HepG2 (cell line): Measurements from ENCODE around the gene TTLL10. TPM values are rescaled to one million over a fixed set of nuclear protein-coding genes. Genes with fewer than 3 reads are reported as not detected.

Experiments
- ATAC-seq: fragments of 200-7000 bp; cut with Tn5 transposase; 3 replicates; pipeline ENCODE4 v1.9.1; 2020; ENCODE audit warnings: mild to moderate bottlenecking, moderate library complexity
- BruUV-seq: library from RNA; stranded (reverse); fragments of 400-500 nt; replicated peaks from 2 replicates; lab custom pipeline; 2021; lab: Mats Ljungman, UMichigan
- CTCF ChIA-PET: fragments of 300-600 bp; formaldehyde crosslinking; extraction: SDS; loops from one replicate; lab custom pipeline; 2021; ENCODE audit warnings: low total read pairs, inconsistent platforms, low intra/inter-chr PET ratio; lab: Yijun Ruan, JAX
- POLR2A ChIA-PET: fragments of 350-600 bp; sonication (Branson Sonifier 250); formaldehyde crosslinking; loops from one replicate; lab custom pipeline; 2020; ENCODE audit warnings: antibody characterized with exemption, inconsistent platforms; lab: Yijun Ruan, JAX
- DNase-seq: peaks from one replicate; pipeline ENCODE4 v3.0.0-alpha.2; 2015; ENCODE audit warnings: low spot score
- FAIRE-seq: peaks from 3 replicates; lab custom pipeline; 2011; peaks lifted over from hg19 to GRCh38; lab: Jason Lieb, UNC
- H2AFZ ChIP-seq: one replicate; pipeline ENCODE4 v1.6.1; 2011; ENCODE audit warnings: low read length, inconsistent platforms
- H3K27ac ChIP-seq: fragments of 300-600 bp; 3 replicates; pipeline ENCODE4 v1.8.0; 2011; ENCODE audit warnings: mixed run types, mild to moderate bottlenecking, mixed read lengths, low read length, inconsistent platforms; ENCODE audit not compliant: insufficient read depth; ENCODE audit errors: extremely low read length
- H3K27me3 ChIP-seq, 2 experiments: fragments of 200-600 bp in 1 of 2; 2 replicates in 1 of 2; 3 replicates in 1 of 2; pipeline versions ENCODE4 v1.6.0 to v1.8.0; 2011; ENCODE audit warnings: low read length in 2 of 2, mild to moderate bottlenecking in 2 of 2, moderate library complexity in 2 of 2, inconsistent platforms in 1 of 2; ENCODE audit not compliant: insufficient read depth in 2 of 2, control insufficient read depth in 1 of 2
- H3K36me3 ChIP-seq, 2 experiments: fragments of 200-600 bp in 1 of 2; replicated peaks in 1 of 2; 2 replicates in 1 of 2; 3 replicates in 1 of 2; pipeline versions ENCODE4 v1.5.1 to v1.8.0; 2011; ENCODE audit warnings: low read length in 2 of 2, inconsistent platforms in 1 of 2; ENCODE audit not compliant: insufficient read depth in 2 of 2, control insufficient read depth in 1 of 2
- H3K4me1 ChIP-seq: 2 replicates; pipeline ENCODE4 v1.5.1; 2012; ENCODE audit warnings: low read length, inconsistent platforms; ENCODE audit not compliant: insufficient read depth
- H3K4me2 ChIP-seq: 2 replicates; pipeline ENCODE4 v1.6.0; 2011; ENCODE audit warnings: low read depth, low read length, inconsistent platforms
- H3K4me3 ChIP-seq, 3 experiments: fragments of 200-600 bp in 1 of 3; sonication (generic), shearing (Covaris generic) in 1 of 3; replicated peaks in 1 of 3; 2 replicates each; pipeline ENCODE4 v1.5.1; 2011 to 2016; ENCODE audit warnings: low read length in 3 of 3, inconsistent platforms in 2 of 3, low read depth in 2 of 3, mild to moderate bottlenecking in 2 of 3, control low read depth in 1 of 3, mixed read lengths in 1 of 3; ENCODE audit not compliant: insufficient read depth in 1 of 3
- H3K79me2 ChIP-seq: one replicate; pipeline ENCODE4 v1.6.1; 2011; ENCODE audit warnings: low read length, inconsistent platforms; ENCODE audit not compliant: insufficient read depth
- H3K9ac ChIP-seq: 2 replicates; pipeline ENCODE4 v1.6.0; 2011; ENCODE audit warnings: mild to moderate bottlenecking, low read depth, low read length, inconsistent platforms; ENCODE audit not compliant: insufficient read depth
- H3K9me3 ChIP-seq: 2 replicates; pipeline ENCODE4 v1.5.1; 2012; ENCODE audit warnings: mild to moderate bottlenecking, low read length
- H4K20me1 ChIP-seq: 2 replicates; pipeline ENCODE4 v1.6.0; 2011; ENCODE audit warnings: inconsistent platforms, mild to moderate bottlenecking, low read length, moderate library complexity; ENCODE audit not compliant: insufficient read depth
- ARID2 ChIP-seq: sonication (generic); formaldehyde crosslinking; IDR thresholded peaks from 2 replicates; pipeline ENCODE4 v1.8.1; 2022; ENCODE audit warnings: mild to moderate bottlenecking, missing genetic modification reagents, borderline replicate concordance
- CEBPB ChIP-seq: IDR thresholded peaks from 2 replicates; pipeline ENCODE4 v1.6.1; 2011; ENCODE audit warnings: low read depth, low read length, improper control_type of control experiment, borderline replicate concordance
- HNRNPK ChIP-seq: fragments of 200-400 bp; formaldehyde crosslinking; IDR thresholded peaks from 2 replicates; pipeline ENCODE4 v1.6.1; 2018; ENCODE audit warnings: low read length, low read depth, moderate library complexity, mild to moderate bottlenecking; ENCODE audit not compliant: poor library complexity, severe bottlenecking
- KLF15 ChIP-seq: sonication (generic); formaldehyde crosslinking; IDR thresholded peaks from 2 replicates; pipeline ENCODE4 v1.8.1; 2023; ENCODE audit warnings: borderline replicate concordance, mild to moderate bottlenecking, inconsistent platforms, missing genetic modification reagents, mixed read lengths
- MYC ChIP-seq: sonication (generic); formaldehyde crosslinking; IDR thresholded peaks from 2 replicates; pipeline ENCODE4 v1.9.0; 2021; ENCODE audit warnings: missing genetic modification reagents, borderline replicate concordance
- NONO ChIP-seq, 2 experiments: fragments of 450-650 bp in 1 of 2; sonication (generic) in 1 of 2; formaldehyde crosslinking in 1 of 2; IDR thresholded peaks in 1 of 2; conservative IDR thresholded peaks in 1 of 2; 2 replicates each; pipeline versions ENCODE4 v1.6.1 to v1.8.0; 2017 to 2022; ENCODE audit warnings: mild to moderate bottlenecking in 1 of 2, missing genetic modification reagents in 1 of 2, moderate library complexity in 1 of 2
- TBX3 ChIP-seq: fragments of 450-650 bp; IDR thresholded peaks from 2 replicates; pipeline ENCODE4 v1.6.1; 2017; ENCODE audit warnings: antibody characterized with exemption, mild to moderate bottlenecking, inconsistent platforms, borderline replicate concordance
- ZMYM3 ChIP-seq: sonication (generic); formaldehyde crosslinking; IDR thresholded peaks from 2 replicates; pipeline ENCODE4 v1.5.1; 2020; ENCODE audit warnings: mild to moderate bottlenecking, missing genetic modification reagents
- ZNF296 ChIP-seq: sonication (generic); formaldehyde crosslinking; conservative IDR thresholded peaks from 2 replicates; pipeline ENCODE4 v1.5.0; 2020; ENCODE audit warnings: mild to moderate bottlenecking, missing genetic modification reagents
- ZNF543 ChIP-seq: sonication (generic); formaldehyde crosslinking; IDR thresholded peaks from 2 replicates; pipeline ENCODE4 v1.4.0; 2020; ENCODE audit warnings: mild to moderate bottlenecking, missing genetic modification reagents
- ZNF557 ChIP-seq: sonication (generic); formaldehyde crosslinking; IDR thresholded peaks from 2 replicates; pipeline ENCODE4 v1.4.0; 2020; ENCODE audit warnings: missing genetic modification reagents
- ZNF709 ChIP-seq: sonication (generic); formaldehyde crosslinking; IDR thresholded peaks from 2 replicates; pipeline ENCODE4 v1.5.0; 2020; ENCODE audit warnings: mild to moderate bottlenecking, missing genetic modification reagents
- ZNF766 ChIP-seq: sonication (generic); formaldehyde crosslinking; IDR thresholded peaks from 2 replicates; pipeline ENCODE4 v1.5.0; 2020; ENCODE audit warnings: missing genetic modification reagents, borderline replicate concordance
- ZSCAN5A ChIP-seq: sonication (generic); formaldehyde crosslinking; IDR thresholded peaks from 2 replicates; pipeline ENCODE4 v1.8.0; 2022; ENCODE audit warnings: mild to moderate bottlenecking, missing genetic modification reagents, borderline replicate concordance
- WGBS: methylation state at CpG from one replicate; pipeline ENCODE4 v1.1.6; 2017; ENCODE audit warnings: low lambda C conversion rate; 5-methylcytosine and 5-hydroxymethylcytosine counted together
- in situ Hi-C: cut with HindIII; loops from 2 replicates; pipeline ENCODE4 v1.10.0; 2017; ENCODE audit warnings: low pct_unique_long_range_greater_than_20kb; ENCODE audit not compliant: extremely low pct_ligation_motif_present
- intact Hi-C: fragments of 100-400 bp; cut with micrococcal nuclease; formaldehyde crosslinking; loops from one replicate; pipeline ENCODE4 v1.10.0; 2022; ENCODE audit not compliant: unreplicated experiment
- polyA plus RNA-seq, 8 experiments: library from polyadenylated mRNA; depleted of rRNA in 3 of 8; stranded (reverse) in 7 of 8; unstranded in 1 of 8; fragments of >200 nt; fragmentation: Illumina TruSeq in 4 of 8; extraction: Trizol in 4 of 8; gene quantifications; 2 replicates each; pipeline versions ENCODE4 v1.2.1 to v1.2.3, GENCODE V29; 2011 to 2016; ENCODE audit warnings: low read depth in 4 of 8, missing spikeins in 1 of 8, mixed read lengths in 1 of 8; ENCODE audit not compliant: insufficient read depth in 1 of 8
- total RNA-seq, 5 experiments: library from RNA; depleted of rRNA; stranded (reverse); fragments of >200 nt; fragmentation: Illumina TruSeq; extraction: Trizol; gene quantifications; 2 replicates each; pipeline ENCODE4 v1.2.3, GENCODE V29; 2016; ENCODE audit warnings: low read depth in 1 of 5

The TTLL10 gene
- total and polyA plus RNA-seq, 2 of the 13 experiments (the other 11 are each of a cell fraction or from before 2014, with no cell fraction given): not detected

DNA sequence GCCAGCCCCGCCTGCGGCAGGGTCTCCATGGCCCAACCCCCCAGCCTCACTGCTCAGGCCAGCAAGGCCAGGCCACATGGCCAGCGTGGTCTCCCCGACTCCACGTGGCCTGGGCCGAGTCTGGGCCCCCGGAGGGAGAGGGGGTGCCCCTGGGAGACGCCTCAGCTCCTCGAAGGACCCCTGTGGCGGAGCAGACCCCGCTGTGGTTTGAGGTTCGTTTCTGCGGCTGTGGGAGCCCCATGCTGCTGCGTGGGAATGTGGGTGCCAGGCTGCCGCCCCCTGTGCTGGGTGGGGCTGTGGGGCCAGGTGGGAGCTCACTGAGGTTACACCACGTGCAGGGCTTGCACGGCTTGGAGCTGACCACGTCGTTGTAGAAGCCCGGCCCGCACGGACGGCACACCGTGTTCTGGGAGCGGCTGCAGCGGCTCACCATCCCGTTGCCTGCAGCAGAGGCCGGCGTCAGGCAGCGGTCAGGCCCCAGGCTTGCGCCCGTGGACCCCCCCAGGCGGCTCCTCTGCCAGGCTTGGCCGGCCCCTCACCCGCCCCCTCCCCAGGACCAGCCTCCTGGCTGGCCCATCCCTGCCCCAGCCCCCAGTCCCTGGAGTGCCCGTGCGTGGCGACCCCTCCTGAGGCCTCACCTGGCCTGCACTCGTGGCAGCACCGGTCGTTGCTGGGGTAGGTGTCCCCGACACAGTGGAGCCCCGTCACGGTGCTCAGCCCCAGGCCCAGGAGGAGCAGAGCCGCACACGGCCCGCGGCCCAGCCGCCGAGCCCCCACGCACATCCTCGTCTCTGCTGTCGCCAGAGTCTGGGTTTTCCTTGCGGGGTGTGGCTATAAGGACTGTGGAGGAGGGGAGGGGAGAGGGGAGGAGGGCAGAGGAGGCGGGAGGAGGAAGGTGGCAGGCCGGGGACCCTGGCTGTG is 39.9 kb downstream of the TTLL10 start, which contains the start of gene TNFRSF4:
Gene TNFRSF4, minus strand, starts transcription at position 809 of the 921 bp plus-strand sequence. Its CDS starts 26 bp downstream, at position 783.
- Histone ChIP-seq H3K36me3 (peaks cover 6 to 17% of the 10 kb centered on the region in 2 experiments; a peak in 3 of 5 replicates), H3K4me2 (no peak within 1 kb of the TSS), H3K4me3 (no peak within 1 kb of the TSS), H2AFZ (no peak within 1 kb of the TSS), H3K4me1 (no peaks in the 10 kb centered on the region), H3K27ac (no peak within 1 kb of the TSS), H3K9me3 (no peaks in the 10 kb centered on the region), H4K20me1 (no peaks in the 10 kb centered on the region), H3K79me2 (no peaks in the 10 kb centered on the region), H3K27me3 (peaks cover 5 to 43% of the 10 kb centered on the region in 2 experiments; a peak in 3 of 5 replicates), H3K9ac (no peak within 1 kb of the TSS)
- FAIRE-seq (no peak), DNase-seq (no peak), ATAC-seq (peak; percentile 43)
- intact Hi-C loops (no loop called here), in situ Hi-C loops (no loop called here)
- ChIA-PET POLR2A (no interaction called here), CTCF (no interaction called here)
- BruUV-seq: no TSS peak
- peak; percentile 27; the same call in 1 of the 2 replicates for TF ChIP-seq MYC (CRISPR knock-in tag)
- peak; percentile 50 for TF ChIP-seq HNRNPK
- no peak for TF ChIP-seq ZNF296 (CRISPR knock-in tag)
- 87% methylated on average over 3 of the region's 56 CpGs for WGBS

GRCh38 chr1:1215080-1215676 is 41.5 kb downstream of the TTLL10 start:
- H3K9me3 ChIP-seq: no peaks in the 10 kb centered on the region
- H3K4me2 ChIP-seq: no peak overlapping the region
- in situ Hi-C loops: no loop called here
- H3K27ac ChIP-seq: no peak overlapping the region
- ChIA-PET POLR2A (interaction anchor here (1.1 kb wide), 1 partner anchor 16 kb away, joined by 3 read pairs; the partner anchor contains the start of gene SDF4), CTCF (no interaction called here)
- BruUV-seq: no TSS peak
- ATAC-seq (no peak), DNase-seq (no peak), FAIRE-seq (no peak)
- H3K79me2 ChIP-seq: no peaks in the 10 kb centered on the region
- no peak overlapping the region for H2AFZ ChIP-seq
- H3K9ac ChIP-seq: no peak overlapping the region
- 71% methylated on average over 8 of the region's 11 CpGs for WGBS
- intact Hi-C loops: no loop called here
- H4K20me1 ChIP-seq: no peaks in the 10 kb centered on the region
- H3K4me1 ChIP-seq: no peaks in the 10 kb centered on the region
- no peak overlapping the region for H3K4me3 ChIP-seq
- peaks cover 9 to 21% of the 10 kb centered on the region in 2 experiments; a peak in 4 of 5 replicates for H3K36me3 ChIP-seq
- H3K27me3 ChIP-seq: peaks cover 4 to 29% of the 10 kb centered on the region in 2 experiments; a peak in 3 of 5 replicates
- TF ChIP-seq KLF15 (CRISPR knock-in tag) (no peak), ZNF557 (no peak), ZNF766 (CRISPR knock-in tag) (no peak), CEBPB (no peak), ZNF543 (CRISPR knock-in tag) (no peak), ZMYM3 (CRISPR knock-in tag) (no peak), TBX3 (no peak), ARID2 (CRISPR knock-in tag) (no peak), ZNF709 (CRISPR knock-in tag) (no peak), ZSCAN5A (CRISPR knock-in tag) (no peak), NONO (IDR thresholded peaks at IDR 0.05) (no peak), NONO (CRISPR knock-in tag; conservative IDR thresholded peaks at IDR 0.05) (no peak)
